Vagina (tissue), 2 donors: ENCODE data around the gene NEK6. TPM values are rescaled to one million over a fixed set of nuclear protein-coding genes. Genes with fewer than 3 reads are reported as not detected.

Experiments
- DNase-seq, 2 donors: peaks; one replicate each; pipeline ENCODE4 v3.0.0-alpha.2; 2017; ENCODE audit errors: extremely low spot score in 2 of 2
- H3K27ac ChIP-seq: fragments of 200-600 bp; sonication (generic); one replicate; pipeline ENCODE4 v1.5.1; 2019
- H3K27me3 ChIP-seq: fragments of 200-600 bp; sonication (generic); one replicate; pipeline ENCODE4 v1.5.1; 2019
- H3K36me3 ChIP-seq, 2 donors: fragments of 200-600 bp; sonication (generic); one replicate each; pipeline ENCODE4 v1.5.1; 2017 to 2019
- H3K4me1 ChIP-seq: fragments of 200-600 bp; sonication (generic); one replicate; pipeline ENCODE4 v1.5.1; 2019
- H3K4me3 ChIP-seq, 2 donors: fragments of 200-600 bp; sonication (generic); 1 replicate in 1 of 2; 2 replicates in 1 of 2; pipeline ENCODE4 v1.5.1; 2016 to 2019
- H3K9me3 ChIP-seq: fragments of 200-600 bp; sonication (generic); one replicate; pipeline ENCODE4 v1.5.1; 2019
- POLR2A ChIP-seq, 2 donors: fragments of 450-650 bp; IDR thresholded peaks; one replicate each; pipeline ENCODE4 v1.6.1; 2017; ENCODE audit warnings: antibody characterized with exemption in 2 of 2, mild to moderate bottlenecking in 2 of 2, moderate library complexity in 2 of 2
- POLR2AphosphoS5 ChIP-seq, 2 donors: sonication (generic); formaldehyde crosslinking; IDR thresholded peaks; one replicate each; pipeline ENCODE4 v1.9.0; 2017; ENCODE audit warnings: antibody characterized with exemption in 2 of 2, mild to moderate bottlenecking in 2 of 2, low read depth in 1 of 2; ENCODE audit not compliant: insufficient read depth in 1 of 2
- intact Hi-C: fragments of 100-400 bp; cut with DNase I; formaldehyde crosslinking; loops from one replicate; pipeline ENCODE4 v1.15.1; 2023
- total RNA-seq: library from RNA; depleted of rRNA; stranded (reverse); fragments of >200 nt; gene quantifications from one replicate; pipeline ENCODE4 v1.2.3, GENCODE V29; 2016
- TF ChIP-seq, protein P1 (sequence below), 3 experiments: fragments of 450-650 bp in 2 of 3; fragments of 200-600 bp in 1 of 3; sonication (generic) in 1 of 3; IDR thresholded peaks; one replicate each; pipeline ENCODE4 v1.5.1; 2017 to 2019; ENCODE audit warnings: antibody characterized with exemption in 3 of 3, mild to moderate bottlenecking in 2 of 3, moderate library complexity in 2 of 3

Gene NEK6
- 44.4 TPM for total RNA-seq

DNA sequence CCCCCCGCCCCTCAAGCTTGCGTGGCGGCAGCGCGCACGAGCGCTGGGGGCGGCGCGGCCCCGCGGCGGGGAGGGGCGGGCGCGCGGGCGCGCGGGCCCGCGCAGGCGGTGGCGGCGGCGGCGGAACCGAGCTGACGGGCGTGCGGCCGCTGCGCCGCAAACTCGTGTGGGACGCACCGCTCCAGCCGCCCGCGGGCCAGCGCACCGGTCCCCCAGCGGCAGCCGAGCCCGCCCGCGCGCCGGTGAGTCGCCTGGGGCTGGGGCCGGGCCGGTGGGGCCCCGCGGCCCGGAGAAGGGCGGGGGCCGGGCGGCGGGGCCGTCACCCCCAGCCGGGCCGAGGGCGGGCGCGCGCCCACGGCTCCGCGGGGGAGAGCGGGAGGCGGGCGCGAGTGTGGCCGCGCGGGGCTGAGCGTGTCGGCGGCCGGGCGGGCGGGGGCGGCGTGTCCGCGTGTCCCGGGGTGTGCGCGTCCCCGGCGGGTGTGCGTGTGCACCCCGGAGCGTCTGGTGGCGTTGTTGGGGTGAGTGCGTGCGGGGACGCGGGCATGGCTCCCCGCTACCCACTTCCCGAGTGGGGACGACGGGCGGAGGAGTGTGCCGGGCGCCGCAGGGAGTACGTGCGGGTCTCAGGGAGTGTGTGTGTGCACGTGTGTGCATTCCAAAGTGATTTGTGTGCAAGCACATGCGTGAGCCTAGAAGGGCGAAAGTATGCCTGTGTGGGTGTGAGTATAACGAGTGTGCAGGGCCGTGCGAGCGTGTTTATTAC, at the start of gene NEK6:
Gene NEK6, plus strand, starts transcription at position 106 of the 763 bp plus-strand sequence. CDS start 44,016 bp downstream, outside the sequence.
- Histone ChIP-seq H3K27ac (peak within 1 kb of the TSS; percentile 95), H3K4me1 (peaks cover 65% of the 10 kb centered on the region), H3K4me3 (peak within 1 kb of the TSS; percentile 76 to 89), H3K9me3 (no peaks in the 10 kb centered on the region), H3K27me3 (no peaks in the 10 kb centered on the region), H3K36me3 (no peaks in the 10 kb centered on the region)
- TF ChIP-seq POLR2A (IDR thresholded peaks at IDR 0.05), result no peak
- TF ChIP-seq POLR2AphosphoS5 (IDR thresholded peaks at IDR 0.05; ENCODE audit: insufficient read depth in 1 of 2, low read depth in 1 of 2), result peak in 1 of 2 donors; percentile 58
- DNase-seq, result no peak
- intact Hi-C loops, result no loop called here

DNA sequence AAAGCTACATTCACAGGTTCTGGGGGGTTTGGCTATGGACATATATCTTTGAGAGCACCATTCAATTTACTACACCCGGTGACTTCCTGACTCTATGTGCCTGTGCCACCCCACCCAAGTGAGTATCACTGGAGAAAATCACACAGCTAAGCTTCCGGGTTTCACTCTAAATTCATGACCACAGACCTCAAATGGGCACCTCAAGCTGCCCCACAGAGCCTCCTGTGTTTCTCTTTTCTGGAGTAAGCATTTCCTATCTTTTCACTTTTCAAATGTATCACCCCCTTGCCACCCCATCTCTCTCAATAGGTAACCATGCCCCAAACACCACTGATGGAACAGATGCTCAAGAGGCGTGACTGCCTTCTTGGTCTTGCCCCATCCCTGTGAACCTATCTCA, 49.2 kb upstream of the NEK6 start:
- H3K9me3 ChIP-seq, result no peaks in the 10 kb centered on the region

DNA sequence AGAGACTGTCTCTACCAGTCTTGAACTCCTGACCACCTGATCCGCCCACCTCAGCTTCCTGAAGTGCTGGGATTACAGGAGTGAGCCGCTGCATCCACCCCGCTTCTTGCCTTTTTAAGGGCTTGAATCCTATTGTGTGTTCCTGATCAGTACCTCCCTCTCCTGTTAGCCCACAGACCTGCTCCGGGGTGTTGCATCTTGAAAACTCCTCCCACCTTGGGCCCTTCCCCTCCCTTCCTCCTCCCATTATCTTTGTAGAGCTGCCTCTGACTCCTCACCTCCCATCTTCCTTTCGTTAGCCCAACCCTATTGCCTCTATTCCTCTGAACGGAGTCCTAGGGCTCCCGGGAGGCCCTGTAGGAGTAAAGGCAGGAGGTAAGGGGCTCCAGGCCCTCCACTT, 48.5 kb upstream of the NEK6 start:
- H3K4me1 ChIP-seq, result no peaks in the 10 kb centered on the region
- intact Hi-C loops, result no loop called here
- H3K4me3 ChIP-seq, result no peak overlapping the region

More for the DNA sequence above, 49.2 kb upstream of the NEK6 start:
- Histone ChIP-seq H3K27ac (no peak overlapping the region), H3K27me3 (no peaks in the 10 kb centered on the region), H3K4me3 (no peak overlapping the region), H3K36me3 (no peaks in the 10 kb centered on the region), H3K4me1 (no peaks in the 10 kb centered on the region)
- intact Hi-C loops, result no loop called here
- TF ChIP-seq POLR2AphosphoS5 (IDR thresholded peaks at IDR 0.05; ENCODE audit: insufficient read depth in 1 of 2, low read depth in 1 of 2) (no peak), POLR2A (IDR thresholded peaks at IDR 0.05) (no peak)
- TF ChIP-seq, protein P1, sequence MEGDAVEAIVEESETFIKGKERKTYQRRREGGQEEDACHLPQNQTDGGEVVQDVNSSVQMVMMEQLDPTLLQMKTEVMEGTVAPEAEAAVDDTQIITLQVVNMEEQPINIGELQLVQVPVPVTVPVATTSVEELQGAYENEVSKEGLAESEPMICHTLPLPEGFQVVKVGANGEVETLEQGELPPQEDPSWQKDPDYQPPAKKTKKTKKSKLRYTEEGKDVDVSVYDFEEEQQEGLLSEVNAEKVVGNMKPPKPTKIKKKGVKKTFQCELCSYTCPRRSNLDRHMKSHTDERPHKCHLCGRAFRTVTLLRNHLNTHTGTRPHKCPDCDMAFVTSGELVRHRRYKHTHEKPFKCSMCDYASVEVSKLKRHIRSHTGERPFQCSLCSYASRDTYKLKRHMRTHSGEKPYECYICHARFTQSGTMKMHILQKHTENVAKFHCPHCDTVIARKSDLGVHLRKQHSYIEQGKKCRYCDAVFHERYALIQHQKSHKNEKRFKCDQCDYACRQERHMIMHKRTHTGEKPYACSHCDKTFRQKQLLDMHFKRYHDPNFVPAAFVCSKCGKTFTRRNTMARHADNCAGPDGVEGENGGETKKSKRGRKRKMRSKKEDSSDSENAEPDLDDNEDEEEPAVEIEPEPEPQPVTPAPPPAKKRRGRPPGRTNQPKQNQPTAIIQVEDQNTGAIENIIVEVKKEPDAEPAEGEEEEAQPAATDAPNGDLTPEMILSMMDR (IDR thresholded peaks at IDR 0.05), result no peak
- DNase-seq, result no peak

DNA sequence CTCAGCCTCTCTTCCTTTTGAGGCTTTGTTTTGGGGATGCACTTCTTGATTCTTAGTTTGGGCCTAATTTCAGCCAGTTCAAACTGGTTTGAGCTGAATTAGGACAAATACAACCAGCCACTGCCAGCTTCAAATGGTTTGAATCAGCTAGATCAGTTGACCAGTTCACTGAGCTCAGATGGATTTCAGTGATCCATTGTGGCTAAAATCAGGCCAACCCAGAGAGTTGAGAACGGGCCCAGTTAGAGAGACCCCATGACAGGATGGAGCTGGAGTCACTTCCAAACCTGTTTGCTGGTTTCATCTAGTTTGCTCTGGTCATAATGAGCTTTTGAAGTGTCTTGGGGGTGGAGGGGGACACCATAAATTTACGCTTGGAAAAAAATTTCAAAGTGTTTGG, 48.0 kb upstream of the NEK6 start:
- intact Hi-C loops, result no loop called here
- no peak for TF ChIP-seq POLR2A (IDR thresholded peaks at IDR 0.05)
- TF ChIP-seq, protein P1 (IDR thresholded peaks at IDR 0.05), result no peak
- TF ChIP-seq POLR2AphosphoS5 (IDR thresholded peaks at IDR 0.05; ENCODE audit: insufficient read depth in 1 of 2, low read depth in 1 of 2), result no peak
- no peak overlapping the region for H3K27ac ChIP-seq
- H3K36me3 ChIP-seq, result no peaks in the 10 kb centered on the region
- H3K9me3 ChIP-seq, result no peaks in the 10 kb centered on the region
- DNase-seq, result no peak
- no peaks in the 10 kb centered on the region for H3K4me1 ChIP-seq
- H3K4me3 ChIP-seq, result no peak overlapping the region
- H3K27me3 ChIP-seq, result no peaks in the 10 kb centered on the region

More for the DNA sequence above, 48.5 kb upstream of the NEK6 start:
- H3K9me3 ChIP-seq, result no peaks in the 10 kb centered on the region
- TF ChIP-seq POLR2AphosphoS5 (IDR thresholded peaks at IDR 0.05; ENCODE audit: insufficient read depth in 1 of 2, low read depth in 1 of 2), result no peak
- TF ChIP-seq, protein P1 (IDR thresholded peaks at IDR 0.05), result no peak
- no peaks in the 10 kb centered on the region for H3K36me3 ChIP-seq
- no peaks in the 10 kb centered on the region for H3K27me3 ChIP-seq
- H3K27ac ChIP-seq, result no peak overlapping the region
- no peak for DNase-seq

DNA sequence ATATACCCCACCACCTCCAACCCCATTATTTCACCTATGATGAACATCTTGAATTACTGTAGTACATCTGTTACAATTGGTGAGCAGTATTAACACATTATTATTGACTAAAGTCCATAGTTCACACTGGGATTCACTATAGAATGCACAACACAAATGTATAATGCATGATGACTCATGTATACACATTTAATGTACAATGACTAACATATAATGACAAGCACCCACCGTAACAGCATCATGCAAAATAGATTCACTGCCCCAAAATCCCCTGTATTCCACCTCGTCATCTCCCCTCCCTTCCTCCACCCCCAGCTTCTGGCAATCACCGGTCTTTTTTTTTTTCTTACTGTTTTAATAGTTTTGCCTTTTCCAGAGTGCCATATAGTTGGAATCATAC, 47.1 kb upstream of the NEK6 start:
- Histone ChIP-seq H3K36me3 (no peaks in the 10 kb centered on the region), H3K4me1 (no peaks in the 10 kb centered on the region), H3K4me3 (no peak overlapping the region), H3K27ac (no peak overlapping the region), H3K9me3 (no peaks in the 10 kb centered on the region), H3K27me3 (no peaks in the 10 kb centered on the region)
- intact Hi-C loops, result no loop called here
- TF ChIP-seq POLR2A (IDR thresholded peaks at IDR 0.05) (no peak), POLR2AphosphoS5 (IDR thresholded peaks at IDR 0.05; ENCODE audit: insufficient read depth in 1 of 2, low read depth in 1 of 2) (no peak)
- TF ChIP-seq, protein P1 (IDR thresholded peaks at IDR 0.05), result no peak
- DNase-seq, result no peak
